GM06990 (cell line): ENCODE data around the gene FRS2.

ENCODE experiments used
- DNase-seq: peaks from one replicate; pipeline ENCODE4 v3.0.0-alpha.2; 2011; ENCODE audit not compliant: insufficient read length; ENCODE audit errors: extremely low read depth
- H3K27me3 ChIP-seq: replicated peaks from 2 replicates; pipeline ENCODE4 v1.6.0; 2011; ENCODE audit warnings: low read length; ENCODE audit not compliant: control insufficient read depth, insufficient read depth
- H3K36me3 ChIP-seq: 2 replicates; pipeline ENCODE4 v1.5.1; 2011; ENCODE audit warnings: low read length; ENCODE audit not compliant: control insufficient read depth, insufficient read depth
- H3K4me3 ChIP-seq: replicated peaks from 2 replicates; pipeline ENCODE4 v1.5.1; 2011; ENCODE audit warnings: low read depth, mild to moderate bottlenecking, control low read depth, low read length
- CTCF ChIP-seq: IDR thresholded peaks from 2 replicates; pipeline ENCODE4 v1.5.1; 2011; ENCODE audit warnings: low read length, control low read depth, mild to moderate bottlenecking, inconsistent platforms; ENCODE audit not compliant: insufficient read depth, poor library complexity, severe bottlenecking

FRS2 gene

DNA sequence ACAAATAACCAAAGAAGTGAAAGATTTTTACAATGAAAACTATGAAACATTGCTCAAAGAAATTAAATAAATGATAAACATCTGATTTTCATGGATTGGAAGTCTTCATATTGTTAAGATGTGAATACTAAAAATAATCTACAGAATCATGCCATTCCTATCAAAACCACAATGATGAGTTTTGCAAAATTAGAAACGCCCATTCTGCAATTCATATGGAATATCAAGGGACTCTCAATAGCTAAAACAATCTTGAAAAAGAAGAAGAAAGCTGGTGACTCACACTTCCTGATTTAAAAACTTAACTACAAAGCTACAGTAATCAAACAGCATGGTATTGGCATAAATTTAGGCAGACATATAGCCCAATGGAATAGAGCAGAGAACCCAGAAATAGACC lies 74.9 kb downstream of the FRS2 start:
- no peak for TF ChIP-seq CTCF
- no peaks in the 10 kb centered on the region for H3K36me3 ChIP-seq

GRCh38 chr12:69546693-69547438 lies 76.7 kb downstream of the FRS2 start:
- no peaks in the 10 kb centered on the region for H3K27me3 ChIP-seq
- no peaks in the 10 kb centered on the region for H3K36me3 ChIP-seq
- DNase-seq, result no peak
- no peak for TF ChIP-seq CTCF
- no peak overlapping the region for H3K4me3 ChIP-seq

More for the DNA sequence above, 74.9 kb downstream of the FRS2 start:
- Histone ChIP-seq H3K27me3 (no peaks in the 10 kb centered on the region), H3K4me3 (no peak overlapping the region)
- no peak for DNase-seq

DNA sequence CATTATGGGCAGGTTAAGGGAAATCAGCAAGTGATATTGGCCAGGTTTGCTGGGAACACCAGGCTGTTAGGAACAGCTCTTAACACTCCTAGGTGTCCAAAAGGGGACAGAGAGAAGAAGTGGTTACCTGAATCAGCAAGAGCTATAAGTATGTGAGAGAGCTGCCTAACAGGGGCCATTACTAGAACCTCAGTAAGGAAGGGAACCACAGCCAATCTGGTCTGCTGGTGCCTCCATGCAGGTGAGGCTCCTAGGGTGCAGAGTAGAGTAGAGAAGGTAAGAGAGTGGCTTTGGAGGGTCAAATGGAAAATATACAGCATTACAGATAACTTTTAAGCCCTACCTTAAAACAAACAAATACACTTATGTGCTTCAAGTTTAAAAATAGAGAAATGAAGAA lies 78.5 kb downstream of the FRS2 start:
- no peak for TF ChIP-seq CTCF
- DNase-seq, result no peak
- Histone ChIP-seq H3K4me3 (no peak overlapping the region), H3K36me3 (no peaks in the 10 kb centered on the region), H3K27me3 (no peaks in the 10 kb centered on the region)

DNA sequence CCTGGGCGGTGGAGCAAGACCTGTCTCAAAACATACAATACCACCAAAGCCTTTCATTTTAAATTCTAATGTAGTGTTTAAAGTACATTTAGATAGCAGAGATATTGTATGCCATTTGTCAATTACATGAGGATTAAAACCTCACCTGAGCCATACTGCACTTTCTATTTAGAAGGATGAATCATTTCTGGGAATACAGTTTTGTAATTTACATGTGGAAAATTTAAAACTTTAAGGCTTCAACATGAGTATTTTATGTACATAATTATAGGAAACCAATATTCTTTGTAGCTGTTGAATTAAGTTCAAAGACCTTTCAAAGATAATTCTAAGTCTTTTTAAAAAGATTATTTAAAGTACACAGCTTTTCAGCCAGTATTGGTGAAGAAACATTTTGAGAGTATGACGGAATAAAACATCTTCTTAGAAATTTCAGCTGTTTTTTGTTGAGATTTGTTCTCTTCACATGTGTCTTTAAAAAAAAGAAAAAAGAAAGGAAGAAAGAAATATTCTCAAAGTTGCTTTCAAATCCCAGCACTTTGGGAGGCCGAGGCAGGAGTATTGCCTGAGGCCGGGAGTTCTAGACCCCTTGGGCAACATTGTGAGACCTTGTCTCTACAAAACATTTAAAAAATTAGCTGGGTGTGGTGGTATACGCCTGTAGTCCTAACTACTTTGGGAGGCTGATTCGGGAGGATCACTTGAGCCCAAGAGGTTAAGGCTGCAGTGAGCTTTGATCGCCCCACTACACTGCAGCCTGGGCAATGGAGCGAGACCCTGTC lies 80.6 kb downstream of the FRS2 start:
- no peaks in the 10 kb centered on the region for H3K27me3 ChIP-seq
- H3K36me3 ChIP-seq, result no peaks in the 10 kb centered on the region; the same call in 1 of the 2 replicates
- H3K4me3 ChIP-seq, result no peak overlapping the region
- no peak for DNase-seq
- no peak for TF ChIP-seq CTCF

GRCh38 chr12:69553628-69554248 lies 83.5 kb downstream of the FRS2 start:
- Histone ChIP-seq H3K4me3 (no peak overlapping the region), H3K36me3 (no peaks in the 10 kb centered on the region; the same call in 1 of the 2 replicates), H3K27me3 (no peaks in the 10 kb centered on the region)
- no peak for DNase-seq
- no peak for TF ChIP-seq CTCF
